ENCODE results near the gene CANX. TPM values are rescaled to one million over a fixed set of nuclear protein-coding genes. Genes with fewer than 3 reads are reported as not detected.

CANX gene
- total and polyA plus RNA-seq, 2 of the 13 experiments (the other 11 are each of a cell fraction or from before 2014, with no cell fraction given), result 477 to 680 TPM

DNA sequence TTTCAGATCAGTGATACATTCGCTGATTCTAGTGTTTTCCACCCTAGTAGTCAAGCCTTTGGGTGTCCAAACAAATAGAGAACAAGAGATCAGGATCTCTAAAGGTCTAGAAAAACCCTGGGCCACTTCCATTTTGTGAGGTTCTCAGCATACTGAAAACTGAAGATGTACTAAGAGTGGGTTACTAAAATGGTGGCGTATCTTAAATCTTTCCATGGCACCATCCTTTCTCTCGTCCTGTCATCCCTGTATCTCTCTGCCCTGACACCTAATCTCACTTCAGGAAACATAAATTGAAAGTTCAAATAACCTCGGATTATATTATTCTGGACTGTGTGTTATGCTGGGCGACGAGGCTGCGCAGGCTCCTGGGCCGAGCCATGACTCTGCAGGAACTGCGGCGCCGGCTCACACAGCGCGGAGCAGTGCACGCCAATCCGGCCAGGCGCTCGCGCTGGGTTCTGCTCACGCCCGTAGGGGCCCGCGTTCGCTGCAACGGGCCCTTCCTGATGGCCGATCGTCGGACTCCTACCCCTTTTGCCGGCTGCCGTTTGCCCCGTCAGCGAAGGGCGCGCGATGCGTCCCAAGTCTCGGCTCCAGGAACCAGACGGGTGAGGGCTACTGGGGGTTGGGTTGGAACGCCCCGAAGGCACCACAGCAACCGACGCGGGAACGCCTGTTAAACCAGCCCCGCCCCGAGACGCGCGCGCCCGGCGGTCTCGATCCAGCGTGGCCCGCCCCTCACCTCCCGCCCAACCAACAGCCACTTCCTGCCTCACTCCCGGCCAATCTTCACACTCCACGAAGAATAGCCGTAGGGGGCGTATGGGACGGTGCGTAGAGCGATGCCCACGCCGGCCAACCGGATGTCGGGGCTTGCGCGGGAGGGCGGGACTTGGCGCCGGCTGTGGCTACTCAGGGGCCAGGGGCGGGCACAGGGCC is 503 bp upstream of the CANX start (continued):
- TF ChIP-seq ZNF674 (CRISPR knock-in tag; IDR thresholded peaks at IDR 0.05; ENCODE audit: low read depth) (peak; percentile 95), HES4 (CRISPR knock-in tag; IDR thresholded peaks at IDR 0.05; ENCODE audit: borderline replicate concordance) (no peak), ARHGAP35 (CRISPR knock-in tag; IDR thresholded peaks at IDR 0.05; ENCODE audit: borderline replicate concordance) (no peak; the same call in 1 of the 2 replicates), ZBTB3 (CRISPR knock-in tag; IDR thresholded peaks at IDR 0.05; ENCODE audit: borderline replicate concordance, low read depth) (no peak), ATF7 (IDR thresholded peaks at IDR 0.05) (no peak), ATF7 (CRISPR knock-in tag; IDR thresholded peaks at IDR 0.05) (no peak), TCF12 (IDR thresholded peaks at IDR 0.05) (no peak), TCF12 (CRISPR knock-in tag; IDR thresholded peaks at IDR 0.05) (no peak), ZNF230 (CRISPR knock-in tag; IDR thresholded peaks at IDR 0.05) (no peak), ZKSCAN1 (IDR thresholded peaks at IDR 0.05; ENCODE audit: low read length) (no peak)
- TF ChIP-seq, protein P1, sequence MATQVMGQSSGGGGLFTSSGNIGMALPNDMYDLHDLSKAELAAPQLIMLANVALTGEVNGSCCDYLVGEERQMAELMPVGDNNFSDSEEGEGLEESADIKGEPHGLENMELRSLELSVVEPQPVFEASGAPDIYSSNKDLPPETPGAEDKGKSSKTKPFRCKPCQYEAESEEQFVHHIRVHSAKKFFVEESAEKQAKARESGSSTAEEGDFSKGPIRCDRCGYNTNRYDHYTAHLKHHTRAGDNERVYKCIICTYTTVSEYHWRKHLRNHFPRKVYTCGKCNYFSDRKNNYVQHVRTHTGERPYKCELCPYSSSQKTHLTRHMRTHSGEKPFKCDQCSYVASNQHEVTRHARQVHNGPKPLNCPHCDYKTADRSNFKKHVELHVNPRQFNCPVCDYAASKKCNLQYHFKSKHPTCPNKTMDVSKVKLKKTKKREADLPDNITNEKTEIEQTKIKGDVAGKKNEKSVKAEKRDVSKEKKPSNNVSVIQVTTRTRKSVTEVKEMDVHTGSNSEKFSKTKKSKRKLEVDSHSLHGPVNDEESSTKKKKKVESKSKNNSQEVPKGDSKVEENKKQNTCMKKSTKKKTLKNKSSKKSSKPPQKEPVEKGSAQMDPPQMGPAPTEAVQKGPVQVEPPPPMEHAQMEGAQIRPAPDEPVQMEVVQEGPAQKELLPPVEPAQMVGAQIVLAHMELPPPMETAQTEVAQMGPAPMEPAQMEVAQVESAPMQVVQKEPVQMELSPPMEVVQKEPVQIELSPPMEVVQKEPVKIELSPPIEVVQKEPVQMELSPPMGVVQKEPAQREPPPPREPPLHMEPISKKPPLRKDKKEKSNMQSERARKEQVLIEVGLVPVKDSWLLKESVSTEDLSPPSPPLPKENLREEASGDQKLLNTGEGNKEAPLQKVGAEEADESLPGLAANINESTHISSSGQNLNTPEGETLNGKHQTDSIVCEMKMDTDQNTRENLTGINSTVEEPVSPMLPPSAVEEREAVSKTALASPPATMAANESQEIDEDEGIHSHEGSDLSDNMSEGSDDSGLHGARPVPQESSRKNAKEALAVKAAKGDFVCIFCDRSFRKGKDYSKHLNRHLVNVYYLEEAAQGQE (IDR thresholded peaks at IDR 0.05; ENCODE audit: borderline replicate concordance in 1 of 2, low read depth in 1 of 2, low read length in 2 of 2), result no peak
- TF ChIP-seq, protein P2, sequence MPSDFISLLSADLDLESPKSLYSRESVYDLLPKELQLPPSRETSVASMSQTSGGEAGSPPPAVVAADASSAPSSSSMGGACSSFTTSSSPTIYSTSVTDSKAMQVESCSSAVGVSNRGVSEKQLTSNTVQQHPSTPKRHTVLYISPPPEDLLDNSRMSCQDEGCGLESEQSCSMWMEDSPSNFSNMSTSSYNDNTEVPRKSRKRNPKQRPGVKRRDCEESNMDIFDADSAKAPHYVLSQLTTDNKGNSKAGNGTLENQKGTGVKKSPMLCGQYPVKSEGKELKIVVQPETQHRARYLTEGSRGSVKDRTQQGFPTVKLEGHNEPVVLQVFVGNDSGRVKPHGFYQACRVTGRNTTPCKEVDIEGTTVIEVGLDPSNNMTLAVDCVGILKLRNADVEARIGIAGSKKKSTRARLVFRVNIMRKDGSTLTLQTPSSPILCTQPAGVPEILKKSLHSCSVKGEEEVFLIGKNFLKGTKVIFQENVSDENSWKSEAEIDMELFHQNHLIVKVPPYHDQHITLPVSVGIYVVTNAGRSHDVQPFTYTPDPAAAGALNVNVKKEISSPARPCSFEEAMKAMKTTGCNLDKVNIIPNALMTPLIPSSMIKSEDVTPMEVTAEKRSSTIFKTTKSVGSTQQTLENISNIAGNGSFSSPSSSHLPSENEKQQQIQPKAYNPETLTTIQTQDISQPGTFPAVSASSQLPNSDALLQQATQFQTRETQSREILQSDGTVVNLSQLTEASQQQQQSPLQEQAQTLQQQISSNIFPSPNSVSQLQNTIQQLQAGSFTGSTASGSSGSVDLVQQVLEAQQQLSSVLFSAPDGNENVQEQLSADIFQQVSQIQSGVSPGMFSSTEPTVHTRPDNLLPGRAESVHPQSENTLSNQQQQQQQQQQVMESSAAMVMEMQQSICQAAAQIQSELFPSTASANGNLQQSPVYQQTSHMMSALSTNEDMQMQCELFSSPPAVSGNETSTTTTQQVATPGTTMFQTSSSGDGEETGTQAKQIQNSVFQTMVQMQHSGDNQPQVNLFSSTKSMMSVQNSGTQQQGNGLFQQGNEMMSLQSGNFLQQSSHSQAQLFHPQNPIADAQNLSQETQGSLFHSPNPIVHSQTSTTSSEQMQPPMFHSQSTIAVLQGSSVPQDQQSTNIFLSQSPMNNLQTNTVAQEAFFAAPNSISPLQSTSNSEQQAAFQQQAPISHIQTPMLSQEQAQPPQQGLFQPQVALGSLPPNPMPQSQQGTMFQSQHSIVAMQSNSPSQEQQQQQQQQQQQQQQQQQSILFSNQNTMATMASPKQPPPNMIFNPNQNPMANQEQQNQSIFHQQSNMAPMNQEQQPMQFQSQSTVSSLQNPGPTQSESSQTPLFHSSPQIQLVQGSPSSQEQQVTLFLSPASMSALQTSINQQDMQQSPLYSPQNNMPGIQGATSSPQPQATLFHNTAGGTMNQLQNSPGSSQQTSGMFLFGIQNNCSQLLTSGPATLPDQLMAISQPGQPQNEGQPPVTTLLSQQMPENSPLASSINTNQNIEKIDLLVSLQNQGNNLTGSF (CRISPR knock-in tag; IDR thresholded peaks at IDR 0.05), result peak; percentile 76; the same call in 1 of the 2 replicates
- TF ChIP-seq, protein P3, sequence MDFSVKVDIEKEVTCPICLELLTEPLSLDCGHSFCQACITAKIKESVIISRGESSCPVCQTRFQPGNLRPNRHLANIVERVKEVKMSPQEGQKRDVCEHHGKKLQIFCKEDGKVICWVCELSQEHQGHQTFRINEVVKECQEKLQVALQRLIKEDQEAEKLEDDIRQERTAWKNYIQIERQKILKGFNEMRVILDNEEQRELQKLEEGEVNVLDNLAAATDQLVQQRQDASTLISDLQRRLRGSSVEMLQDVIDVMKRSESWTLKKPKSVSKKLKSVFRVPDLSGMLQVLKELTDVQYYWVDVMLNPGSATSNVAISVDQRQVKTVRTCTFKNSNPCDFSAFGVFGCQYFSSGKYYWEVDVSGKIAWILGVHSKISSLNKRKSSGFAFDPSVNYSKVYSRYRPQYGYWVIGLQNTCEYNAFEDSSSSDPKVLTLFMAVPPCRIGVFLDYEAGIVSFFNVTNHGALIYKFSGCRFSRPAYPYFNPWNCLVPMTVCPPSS (IDR thresholded peaks at IDR 0.05), result no peak
- TF ChIP-seq, protein P4, sequence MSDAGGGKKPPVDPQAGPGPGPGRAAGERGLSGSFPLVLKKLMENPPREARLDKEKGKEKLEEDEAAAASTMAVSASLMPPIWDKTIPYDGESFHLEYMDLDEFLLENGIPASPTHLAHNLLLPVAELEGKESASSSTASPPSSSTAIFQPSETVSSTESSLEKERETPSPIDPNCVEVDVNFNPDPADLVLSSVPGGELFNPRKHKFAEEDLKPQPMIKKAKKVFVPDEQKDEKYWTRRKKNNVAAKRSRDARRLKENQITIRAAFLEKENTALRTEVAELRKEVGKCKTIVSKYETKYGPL (CRISPR knock-in tag; IDR thresholded peaks at IDR 0.05), result no peak
- TF ChIP-seq, protein P5, sequence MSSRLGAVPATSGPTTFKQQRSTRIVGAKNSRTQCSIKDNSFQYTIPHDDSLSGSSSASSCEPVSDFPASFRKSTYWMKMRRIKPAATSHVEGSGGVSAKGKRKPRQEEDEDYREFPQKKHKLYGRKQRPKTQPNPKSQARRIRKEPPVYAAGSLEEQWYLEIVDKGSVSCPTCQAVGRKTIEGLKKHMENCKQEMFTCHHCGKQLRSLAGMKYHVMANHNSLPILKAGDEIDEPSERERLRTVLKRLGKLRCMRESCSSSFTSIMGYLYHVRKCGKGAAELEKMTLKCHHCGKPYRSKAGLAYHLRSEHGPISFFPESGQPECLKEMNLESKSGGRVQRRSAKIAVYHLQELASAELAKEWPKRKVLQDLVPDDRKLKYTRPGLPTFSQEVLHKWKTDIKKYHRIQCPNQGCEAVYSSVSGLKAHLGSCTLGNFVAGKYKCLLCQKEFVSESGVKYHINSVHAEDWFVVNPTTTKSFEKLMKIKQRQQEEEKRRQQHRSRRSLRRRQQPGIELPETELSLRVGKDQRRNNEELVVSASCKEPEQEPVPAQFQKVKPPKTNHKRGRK (CRISPR knock-in tag; IDR thresholded peaks at IDR 0.05), result no peak

Measured in HepG2 (cell line).